HepG2 (cell line): ENCODE data around the gene NSUN6. TPM values are rescaled to one million over a fixed set of nuclear protein-coding genes. Genes with fewer than 3 reads are reported as not detected.
A peak's percentile ranks its signal among the peaks of the same experiment; 100 is the strongest.

Experiments used
- ARID2 ChIP-seq: sonication (generic); formaldehyde crosslinking; IDR thresholded peaks from 2 replicates; pipeline ENCODE4 v1.8.1; 2022; ENCODE audit warnings: mild to moderate bottlenecking, missing genetic modification reagents, borderline replicate concordance
- ARNTL ChIP-seq: sonication (generic); formaldehyde crosslinking; IDR thresholded peaks from 2 replicates; pipeline ENCODE4 v1.4.0; 2020; ENCODE audit warnings: mild to moderate bottlenecking, missing genetic modification reagents
- CCDC6 ChIP-seq: sonication (generic); formaldehyde crosslinking; IDR thresholded peaks from 2 replicates; pipeline ENCODE4 v1.8.1; 2022; ENCODE audit warnings: mild to moderate bottlenecking, missing genetic modification reagents, moderate library complexity
- DMAP1 ChIP-seq: IDR thresholded peaks from 2 replicates; pipeline ENCODE4 v1.6.1; 2016
- HNRNPK ChIP-seq: fragments of 200-400 bp; formaldehyde crosslinking; IDR thresholded peaks from 2 replicates; pipeline ENCODE4 v1.6.1; 2018; ENCODE audit warnings: low read length, low read depth, moderate library complexity, mild to moderate bottlenecking; ENCODE audit not compliant: poor library complexity, severe bottlenecking
- JUNB ChIP-seq: sonication (generic); formaldehyde crosslinking; IDR thresholded peaks from 2 replicates; pipeline ENCODE4 v1.8.0; 2022; ENCODE audit warnings: missing genetic modification reagents, mild to moderate bottlenecking, borderline replicate concordance
- KLF12 ChIP-seq: sonication (generic); formaldehyde crosslinking; IDR thresholded peaks from 2 replicates; pipeline ENCODE4 v1.4.0; 2020; ENCODE audit warnings: missing genetic modification reagents, borderline replicate concordance
- MIER3 ChIP-seq: IDR thresholded peaks from 2 replicates; pipeline ENCODE4 v1.6.1; 2016; ENCODE audit warnings: missing compliant biosample characterization, borderline replicate concordance
- MYC ChIP-seq: sonication (generic); formaldehyde crosslinking; IDR thresholded peaks from 2 replicates; pipeline ENCODE4 v1.9.0; 2021; ENCODE audit warnings: missing genetic modification reagents, borderline replicate concordance
- PCBP2 ChIP-seq: fragments of 200-400 bp; formaldehyde crosslinking; optimal IDR thresholded peaks from 2 replicates; pipeline ENCODE3; 2018; ENCODE audit warnings: low read length, low read depth; ENCODE audit not compliant: poor library complexity, severe bottlenecking
- SMAD9 ChIP-seq: sonication (generic); formaldehyde crosslinking; IDR thresholded peaks from 2 replicates; pipeline ENCODE4 v1.5.1; 2020; ENCODE audit warnings: mild to moderate bottlenecking, missing genetic modification reagents
- SPEN ChIP-seq: sonication (generic); formaldehyde crosslinking; IDR thresholded peaks from 2 replicates; pipeline ENCODE4 v1.5.1; 2020; ENCODE audit warnings: low read depth, mild to moderate bottlenecking, missing genetic modification reagents
- TAF15 ChIP-seq: fragments of 200-400 bp; formaldehyde crosslinking; IDR thresholded peaks from one replicate; pipeline ENCODE4 v1.6.1; 2018; ENCODE audit warnings: mild to moderate bottlenecking, low read depth, low read length; ENCODE audit not compliant: poor library complexity, severe bottlenecking
- TOPORS ChIP-seq: sonication (generic); formaldehyde crosslinking; IDR thresholded peaks from 2 replicates; pipeline ENCODE4 v1.8.0; 2023; ENCODE audit warnings: mild to moderate bottlenecking, missing genetic modification reagents
- ZC3H4 ChIP-seq: sonication (generic); formaldehyde crosslinking; IDR thresholded peaks from 2 replicates; pipeline ENCODE4 v1.4.0; 2020; ENCODE audit warnings: missing genetic modification reagents, borderline replicate concordance
- ZFP36L1 ChIP-seq: sonication (generic); formaldehyde crosslinking; IDR thresholded peaks from 2 replicates; pipeline ENCODE4 v1.8.0; 2022; ENCODE audit warnings: mild to moderate bottlenecking, missing genetic modification reagents, moderate library complexity
- ZNF431 ChIP-seq: sonication (generic); formaldehyde crosslinking; IDR thresholded peaks from 2 replicates; pipeline ENCODE4 v1.9.0; 2022; ENCODE audit warnings: missing genetic modification reagents, low read depth, mild to moderate bottlenecking, borderline replicate concordance
- ZNF720 ChIP-seq: sonication (generic); formaldehyde crosslinking; IDR thresholded peaks from 2 replicates; pipeline ENCODE4 v1.4.0; 2020; ENCODE audit warnings: missing genetic modification reagents
- ZNF841 ChIP-seq: sonication (generic); formaldehyde crosslinking; IDR thresholded peaks from 2 replicates; pipeline ENCODE4 v1.8.1; 2023; ENCODE audit warnings: missing genetic modification reagents, borderline replicate concordance
- ZSCAN9 ChIP-seq: IDR thresholded peaks from 2 replicates; pipeline ENCODE4 v1.6.1; 2016; ENCODE audit warnings: borderline replicate concordance
- polyA plus RNA-seq, 8 experiments: library from polyadenylated mRNA; depleted of rRNA in 3 of 8; stranded (reverse) in 7 of 8; unstranded in 1 of 8; fragments of >200 nt; fragmentation: Illumina TruSeq in 4 of 8; extraction: Trizol in 4 of 8; gene quantifications; 2 replicates each; pipeline versions ENCODE4 v1.2.1 to v1.2.3, GENCODE V29; 2011 to 2016; ENCODE audit warnings: low read depth in 4 of 8, missing spikeins in 1 of 8, mixed read lengths in 1 of 8; ENCODE audit not compliant: insufficient read depth in 1 of 8
- total RNA-seq, 5 experiments: library from RNA; depleted of rRNA; stranded (reverse); fragments of >200 nt; fragmentation: Illumina TruSeq; extraction: Trizol; gene quantifications; 2 replicates each; pipeline ENCODE4 v1.2.3, GENCODE V29; 2016; ENCODE audit warnings: low read depth in 1 of 5
- TF ChIP-seq, protein P1 (sequence below): sonication (generic); formaldehyde crosslinking; IDR thresholded peaks from 2 replicates; pipeline ENCODE4 v1.8.0; 2023; ENCODE audit warnings: mild to moderate bottlenecking, missing genetic modification reagents
- TF ChIP-seq, protein P2 (sequence below): sonication (generic); formaldehyde crosslinking; IDR thresholded peaks from 2 replicates; pipeline ENCODE4 v1.5.0; 2020; ENCODE audit warnings: missing genetic modification reagents
- TF ChIP-seq, protein P3 (sequence below): sonication (generic); formaldehyde crosslinking; IDR thresholded peaks from 2 replicates; pipeline ENCODE4 v1.5.0; 2020; ENCODE audit warnings: missing genetic modification reagents
- TF ChIP-seq, protein P4 (sequence below): sonication (generic); formaldehyde crosslinking; IDR thresholded peaks from 2 replicates; pipeline ENCODE4 v1.5.0; 2020; ENCODE audit warnings: missing genetic modification reagents

The NSUN6 gene
- total and polyA plus RNA-seq, 2 of the 13 experiments (the other 11 are each of a cell fraction or from before 2014, with no cell fraction given), result 17.2 to 19.3 TPM

DNA sequence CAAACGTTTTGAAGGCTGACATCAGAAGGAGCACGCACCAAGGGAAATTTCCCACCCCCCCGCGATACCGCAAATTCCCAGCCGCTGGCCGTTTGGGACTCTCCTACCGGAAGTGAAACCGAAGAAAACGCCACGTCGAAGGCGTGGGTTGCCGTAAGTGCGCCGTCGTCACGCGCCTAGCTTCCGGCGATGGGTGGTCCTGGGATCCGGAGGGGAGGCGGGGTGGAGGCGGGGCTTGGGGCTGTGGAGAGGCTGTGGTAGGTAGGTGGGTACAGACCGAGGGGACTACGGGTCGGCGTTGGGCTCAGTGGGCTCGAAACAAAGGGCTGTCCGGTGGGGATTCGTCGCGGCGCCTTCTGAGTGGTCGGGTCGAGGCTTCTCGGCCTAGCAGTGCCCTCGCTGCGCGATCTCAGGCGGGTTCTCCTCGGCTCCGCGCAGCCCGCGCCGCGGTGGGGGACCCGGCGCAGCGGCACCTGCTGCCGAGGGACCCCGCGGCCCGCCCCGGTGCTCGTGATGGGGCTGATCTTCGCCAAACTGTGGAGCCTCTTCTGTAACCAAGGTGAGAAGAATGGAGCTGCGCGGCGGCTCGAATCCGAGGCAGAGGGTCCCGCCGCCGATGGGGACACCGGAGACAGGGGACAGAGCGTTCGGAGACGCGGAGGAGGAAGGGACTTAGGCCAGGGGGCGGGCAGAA is 7.9 kb upstream of the NSUN6 start, which contains the start of gene ARL5B (continued):
- TF ChIP-seq ZFP36L1 (CRISPR knock-in tag), result no peak
- TF ChIP-seq ARID2 (CRISPR knock-in tag), result no peak
- TF ChIP-seq MYC (CRISPR knock-in tag), result peak; percentile 61; the same call in 1 of the 2 replicates
- TF ChIP-seq JUNB (CRISPR knock-in tag), result no peak
- TF ChIP-seq SMAD9, result no peak; the same call in 1 of the 2 replicates
- TF ChIP-seq TOPORS, result no peak; the same call in 1 of the 2 replicates
- TF ChIP-seq, protein P1, sequence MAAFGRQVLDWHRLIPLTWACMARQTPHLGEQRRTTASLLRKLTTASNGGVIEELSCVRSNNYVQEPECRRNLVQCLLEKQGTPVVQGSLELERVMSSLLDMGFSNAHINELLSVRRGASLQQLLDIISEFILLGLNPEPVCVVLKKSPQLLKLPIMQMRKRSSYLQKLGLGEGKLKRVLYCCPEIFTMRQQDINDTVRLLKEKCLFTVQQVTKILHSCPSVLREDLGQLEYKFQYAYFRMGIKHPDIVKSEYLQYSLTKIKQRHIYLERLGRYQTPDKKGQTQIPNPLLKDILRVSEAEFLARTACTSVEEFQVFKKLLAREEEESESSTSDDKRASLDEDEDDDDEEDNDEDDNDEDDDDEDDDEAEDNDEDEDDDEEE (CRISPR knock-in tag), result no peak
- TF ChIP-seq CCDC6 (CRISPR knock-in tag), result peak; percentile 20; the same call in 1 of the 2 replicates
- no peak for TF ChIP-seq ZNF720 (CRISPR knock-in tag)
- TF ChIP-seq ZNF431 (CRISPR knock-in tag), result no peak
- TF ChIP-seq SPEN, result peak; percentile 95
- 0 out of 2 replicates have a peak, but pooled peaks have one; percentile 39 for TF ChIP-seq KLF12 (CRISPR knock-in tag)
- TF ChIP-seq, protein P2, sequence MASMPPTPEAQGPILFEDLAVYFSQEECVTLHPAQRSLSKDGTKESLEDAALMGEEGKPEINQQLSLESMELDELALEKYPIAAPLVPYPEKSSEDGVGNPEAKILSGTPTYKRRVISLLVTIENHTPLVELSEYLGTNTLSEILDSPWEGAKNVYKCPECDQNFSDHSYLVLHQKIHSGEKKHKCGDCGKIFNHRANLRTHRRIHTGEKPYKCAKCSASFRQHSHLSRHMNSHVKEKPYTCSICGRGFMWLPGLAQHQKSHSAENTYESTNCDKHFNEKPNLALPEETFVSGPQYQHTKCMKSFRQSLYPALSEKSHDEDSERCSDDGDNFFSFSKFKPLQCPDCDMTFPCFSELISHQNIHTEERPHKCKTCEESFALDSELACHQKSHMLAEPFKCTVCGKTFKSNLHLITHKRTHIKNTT (CRISPR knock-in tag), result no peak
- peak; percentile 76; the same call in 1 of the 2 replicates for TF ChIP-seq MIER3 (CRISPR knock-in tag)
- no peak for TF ChIP-seq ZNF841 (CRISPR knock-in tag)
- peak; percentile 76 for TF ChIP-seq HNRNPK
- no peak for TF ChIP-seq PCBP2
- TF ChIP-seq TAF15, result no peak
- TF ChIP-seq, protein P3, sequence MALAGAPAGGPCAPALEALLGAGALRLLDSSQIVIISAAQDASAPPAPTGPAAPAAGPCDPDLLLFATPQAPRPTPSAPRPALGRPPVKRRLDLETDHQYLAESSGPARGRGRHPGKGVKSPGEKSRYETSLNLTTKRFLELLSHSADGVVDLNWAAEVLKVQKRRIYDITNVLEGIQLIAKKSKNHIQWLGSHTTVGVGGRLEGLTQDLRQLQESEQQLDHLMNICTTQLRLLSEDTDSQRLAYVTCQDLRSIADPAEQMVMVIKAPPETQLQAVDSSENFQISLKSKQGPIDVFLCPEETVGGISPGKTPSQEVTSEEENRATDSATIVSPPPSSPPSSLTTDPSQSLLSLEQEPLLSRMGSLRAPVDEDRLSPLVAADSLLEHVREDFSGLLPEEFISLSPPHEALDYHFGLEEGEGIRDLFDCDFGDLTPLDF (CRISPR knock-in tag), result 0 out of 2 replicates have a peak, but pooled peaks have one; percentile 11
- no peak for TF ChIP-seq ZC3H4
- peak; percentile 94 for TF ChIP-seq DMAP1 (CRISPR knock-in tag)
- TF ChIP-seq, protein P4, sequence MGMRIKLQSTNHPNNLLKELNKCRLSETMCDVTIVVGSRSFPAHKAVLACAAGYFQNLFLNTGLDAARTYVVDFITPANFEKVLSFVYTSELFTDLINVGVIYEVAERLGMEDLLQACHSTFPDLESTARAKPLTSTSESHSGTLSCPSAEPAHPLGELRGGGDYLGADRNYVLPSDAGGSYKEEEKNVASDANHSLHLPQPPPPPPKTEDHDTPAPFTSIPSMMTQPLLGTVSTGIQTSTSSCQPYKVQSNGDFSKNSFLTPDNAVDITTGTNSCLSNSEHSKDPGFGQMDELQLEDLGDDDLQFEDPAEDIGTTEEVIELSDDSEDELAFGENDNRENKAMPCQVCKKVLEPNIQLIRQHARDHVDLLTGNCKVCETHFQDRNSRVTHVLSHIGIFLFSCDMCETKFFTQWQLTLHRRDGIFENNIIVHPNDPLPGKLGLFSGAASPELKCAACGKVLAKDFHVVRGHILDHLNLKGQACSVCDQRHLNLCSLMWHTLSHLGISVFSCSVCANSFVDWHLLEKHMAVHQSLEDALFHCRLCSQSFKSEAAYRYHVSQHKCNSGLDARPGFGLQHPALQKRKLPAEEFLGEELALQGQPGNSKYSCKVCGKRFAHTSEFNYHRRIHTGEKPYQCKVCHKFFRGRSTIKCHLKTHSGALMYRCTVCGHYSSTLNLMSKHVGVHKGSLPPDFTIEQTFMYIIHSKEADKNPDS (CRISPR knock-in tag), result no peak
- peak; percentile 69; the same call in 1 of the 2 replicates for TF ChIP-seq ARNTL (CRISPR knock-in tag)
- peak; percentile 49; the same call in 1 of the 2 replicates for TF ChIP-seq ZSCAN9 (CRISPR knock-in tag)
